ENCODE measurements around the gene GAN.

GAN gene

GRCh38 chr16:81275064-81275532 is 39.7 kb upstream of the GAN start:
- no peak for DNase-seq (ENCODE audit: low read depth)
- no peak for TF ChIP-seq CTCF (conservative IDR thresholded peaks at IDR 0.05; ENCODE audit: low read depth, low read length)
- H3K4me3 ChIP-seq (ENCODE audit: low read length): no peak overlapping the region

GRCh38 chr16:81275795-81276194 is 39.0 kb upstream of the GAN start:
- no peak overlapping the region for H3K4me3 ChIP-seq (ENCODE audit: low read length)
- TF ChIP-seq CTCF (conservative IDR thresholded peaks at IDR 0.05; ENCODE audit: low read depth, low read length): no peak
- no peak for DNase-seq (ENCODE audit: low read depth)

GRCh38 chr16:81276323-81276722 is 38.4 kb upstream of the GAN start:
- TF ChIP-seq CTCF (conservative IDR thresholded peaks at IDR 0.05; ENCODE audit: low read depth, low read length): no peak
- H3K4me3 ChIP-seq (ENCODE audit: low read length): no peak overlapping the region
- DNase-seq (ENCODE audit: low read depth): no peak

GRCh38 chr16:81277541-81278080 is 37.2 kb upstream of the GAN start:
- no peak for TF ChIP-seq CTCF (conservative IDR thresholded peaks at IDR 0.05; ENCODE audit: low read depth, low read length)
- H3K4me3 ChIP-seq (ENCODE audit: low read length): no peak overlapping the region
- DNase-seq (ENCODE audit: low read depth): no peak

- no peak overlapping the region for H3K4me3 ChIP-seq (ENCODE audit: low read length)
- no peak for TF ChIP-seq CTCF (conservative IDR thresholded peaks at IDR 0.05; ENCODE audit: low read depth, low read length)
- no peak for DNase-seq (ENCODE audit: low read depth)
Observed at GRCh38 chr16:81278526-81278925, 36.2 kb upstream of the GAN start.

GRCh38 chr16:81279392-81279791 is 35.4 kb upstream of the GAN start:
- H3K4me3 ChIP-seq (ENCODE audit: low read length): no peak overlapping the region
- TF ChIP-seq CTCF (conservative IDR thresholded peaks at IDR 0.05; ENCODE audit: low read depth, low read length): no peak
- DNase-seq (ENCODE audit: low read depth): no peak

- no peak for TF ChIP-seq CTCF (conservative IDR thresholded peaks at IDR 0.05; ENCODE audit: low read depth, low read length)
- no peak for DNase-seq (ENCODE audit: low read depth)
- no peak overlapping the region for H3K4me3 ChIP-seq (ENCODE audit: low read length)
Observed at GRCh38 chr16:81280393-81280792, 34.4 kb upstream of the GAN start.

Data from retinal pigment epithelial cell (primary cell).